GM21619 (cell line): ENCODE measurements around the gene VPS8.

Source experiments
- ATAC-seq: cut with Tn5 transposase; IDR thresholded peaks from one replicate; pipeline ENCODE4 v1.9.1; 2021; ENCODE audit not compliant: unreplicated experiment

VPS8 gene, protein sequence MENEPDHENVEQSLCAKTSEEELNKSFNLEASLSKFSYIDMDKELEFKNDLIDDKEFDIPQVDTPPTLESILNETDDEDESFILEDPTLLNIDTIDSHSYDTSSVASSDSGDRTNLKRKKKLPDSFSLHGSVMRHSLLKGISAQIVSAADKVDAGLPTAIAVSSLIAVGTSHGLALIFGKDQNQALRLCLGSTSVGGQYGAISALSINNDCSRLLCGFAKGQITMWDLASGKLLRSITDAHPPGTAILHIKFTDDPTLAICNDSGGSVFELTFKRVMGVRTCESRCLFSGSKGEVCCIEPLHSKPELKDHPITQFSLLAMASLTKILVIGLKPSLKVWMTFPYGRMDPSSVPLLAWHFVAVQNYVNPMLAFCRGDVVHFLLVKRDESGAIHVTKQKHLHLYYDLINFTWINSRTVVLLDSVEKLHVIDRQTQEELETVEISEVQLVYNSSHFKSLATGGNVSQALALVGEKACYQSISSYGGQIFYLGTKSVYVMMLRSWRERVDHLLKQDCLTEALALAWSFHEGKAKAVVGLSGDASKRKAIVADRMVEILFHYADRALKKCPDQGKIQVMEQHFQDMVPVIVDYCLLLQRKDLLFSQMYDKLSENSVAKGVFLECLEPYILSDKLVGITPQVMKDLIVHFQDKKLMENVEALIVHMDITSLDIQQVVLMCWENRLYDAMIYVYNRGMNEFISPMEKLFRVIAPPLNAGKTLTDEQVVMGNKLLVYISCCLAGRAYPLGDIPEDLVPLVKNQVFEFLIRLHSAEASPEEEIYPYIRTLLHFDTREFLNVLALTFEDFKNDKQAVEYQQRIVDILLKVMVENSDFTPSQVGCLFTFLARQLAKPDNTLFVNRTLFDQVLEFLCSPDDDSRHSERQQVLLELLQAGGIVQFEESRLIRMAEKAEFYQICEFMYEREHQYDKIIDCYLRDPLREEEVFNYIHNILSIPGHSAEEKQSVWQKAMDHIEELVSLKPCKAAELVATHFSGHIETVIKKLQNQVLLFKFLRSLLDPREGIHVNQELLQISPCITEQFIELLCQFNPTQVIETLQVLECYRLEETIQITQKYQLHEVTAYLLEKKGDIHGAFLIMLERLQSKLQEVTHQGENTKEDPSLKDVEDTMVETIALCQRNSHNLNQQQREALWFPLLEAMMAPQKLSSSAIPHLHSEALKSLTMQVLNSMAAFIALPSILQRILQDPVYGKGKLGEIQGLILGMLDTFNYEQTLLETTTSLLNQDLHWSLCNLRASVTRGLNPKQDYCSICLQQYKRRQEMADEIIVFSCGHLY (N-terminal part only)

DNA sequence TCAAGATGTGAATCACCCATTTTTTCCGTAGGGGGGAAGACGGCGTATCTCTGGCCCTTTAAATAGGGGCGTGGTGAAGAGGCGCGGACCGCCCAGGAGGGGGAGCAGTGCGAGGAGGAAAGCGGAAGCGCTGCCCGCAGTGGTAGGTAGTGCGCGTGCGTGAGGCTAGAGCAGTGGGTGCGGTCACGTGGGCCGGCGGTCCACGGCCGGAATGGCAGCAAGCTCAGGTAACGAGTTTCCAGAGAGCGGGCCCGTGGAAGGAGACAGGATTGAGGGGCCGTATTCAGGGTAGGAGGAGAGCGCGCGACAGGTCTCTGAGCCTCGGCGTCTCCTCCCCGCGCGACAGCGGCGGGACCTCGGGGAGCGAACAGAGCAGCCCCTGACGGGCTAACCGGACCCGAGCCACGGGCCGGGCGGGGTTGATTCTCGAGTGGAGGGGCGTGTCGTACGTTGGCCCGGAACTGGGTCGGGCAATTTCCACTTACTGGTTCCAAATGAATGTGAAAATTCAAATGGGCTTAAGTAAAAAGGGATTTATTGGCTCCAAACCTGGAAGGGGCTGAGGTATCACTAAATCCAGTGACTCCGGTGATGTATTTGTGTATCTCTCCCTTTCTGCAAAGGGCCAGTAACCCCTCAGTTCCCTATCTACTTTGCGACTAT lies at the start of gene VPS8:
VPS8 (plus strand) TSS at position 168 of the 663 bp plus-strand sequence. CDS start 12,467 bp downstream, outside the sequence.
- peak; percentile 92 for ATAC-seq

DNA sequence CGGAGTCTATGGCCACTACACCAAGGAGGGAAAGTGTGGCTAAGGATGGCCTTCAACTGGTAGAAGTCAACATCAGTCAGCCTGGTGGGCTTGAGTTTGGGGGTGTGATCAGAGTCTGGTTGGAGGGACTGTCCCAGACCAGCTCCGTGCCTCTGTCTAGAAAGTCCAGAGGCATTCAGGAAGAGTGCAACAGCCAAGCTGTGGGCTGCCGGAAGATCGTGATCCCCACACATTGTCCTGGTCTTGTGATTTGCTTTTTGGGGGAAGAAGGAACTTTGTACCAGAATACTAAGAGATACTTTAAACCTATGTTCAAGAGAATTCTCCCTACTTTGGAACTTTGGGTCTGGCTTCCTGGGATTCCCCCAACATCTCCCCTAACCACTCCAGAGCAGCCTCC lies 47.8 kb upstream of the VPS8 start:
- no peak for ATAC-seq

DNA sequence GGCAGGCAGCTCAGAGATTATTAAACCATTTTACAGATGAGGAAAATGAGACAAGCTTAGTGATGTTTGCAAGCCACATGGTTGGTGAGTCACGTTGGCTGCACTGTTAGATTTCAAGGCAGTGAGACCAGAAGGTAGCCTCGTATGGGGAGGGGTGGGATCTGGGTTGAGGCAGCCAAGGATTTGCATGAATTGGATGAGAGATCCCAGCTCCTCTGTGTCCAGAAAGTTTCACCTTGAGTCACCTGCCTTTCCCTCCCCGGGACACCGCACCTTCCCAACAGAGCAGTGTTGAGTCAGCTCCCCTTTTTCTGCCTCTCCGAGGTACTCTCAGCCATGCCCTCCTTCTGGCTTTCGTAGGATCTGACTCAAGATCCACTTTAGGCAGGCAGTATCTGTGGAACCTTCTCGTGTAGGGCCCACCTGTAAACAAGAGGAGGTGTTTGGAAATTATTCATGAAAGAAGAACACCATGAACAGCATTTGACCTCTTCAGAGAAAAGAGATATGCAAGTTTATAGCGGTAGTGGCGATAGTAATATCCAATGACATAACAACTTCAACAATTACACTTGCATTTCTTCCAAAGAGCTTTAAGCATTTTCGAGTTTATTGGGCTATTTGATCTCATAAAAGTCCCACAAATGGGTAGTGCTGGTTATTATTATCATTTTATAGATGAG lies 46.8 kb upstream of the VPS8 start:
- no peak for ATAC-seq

DNA sequence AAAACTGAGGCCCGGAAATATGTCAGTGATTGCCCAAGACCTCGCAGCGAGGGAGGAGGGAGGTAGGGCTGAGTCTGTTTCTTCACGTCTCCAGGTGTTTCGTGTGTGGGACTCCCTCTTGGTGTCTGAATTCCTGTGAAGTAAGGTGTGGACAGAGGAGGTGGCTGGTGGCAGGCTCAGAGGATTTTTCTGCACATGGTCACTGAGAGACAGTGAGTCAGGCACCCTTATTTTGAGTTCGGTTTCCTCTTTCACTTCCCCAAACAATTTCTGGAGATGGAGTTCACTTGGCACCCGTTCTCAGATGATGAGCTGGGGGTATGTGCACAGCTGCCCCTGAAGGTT lies 46.3 kb upstream of the VPS8 start:
- peak; percentile 66 for ATAC-seq

DNA sequence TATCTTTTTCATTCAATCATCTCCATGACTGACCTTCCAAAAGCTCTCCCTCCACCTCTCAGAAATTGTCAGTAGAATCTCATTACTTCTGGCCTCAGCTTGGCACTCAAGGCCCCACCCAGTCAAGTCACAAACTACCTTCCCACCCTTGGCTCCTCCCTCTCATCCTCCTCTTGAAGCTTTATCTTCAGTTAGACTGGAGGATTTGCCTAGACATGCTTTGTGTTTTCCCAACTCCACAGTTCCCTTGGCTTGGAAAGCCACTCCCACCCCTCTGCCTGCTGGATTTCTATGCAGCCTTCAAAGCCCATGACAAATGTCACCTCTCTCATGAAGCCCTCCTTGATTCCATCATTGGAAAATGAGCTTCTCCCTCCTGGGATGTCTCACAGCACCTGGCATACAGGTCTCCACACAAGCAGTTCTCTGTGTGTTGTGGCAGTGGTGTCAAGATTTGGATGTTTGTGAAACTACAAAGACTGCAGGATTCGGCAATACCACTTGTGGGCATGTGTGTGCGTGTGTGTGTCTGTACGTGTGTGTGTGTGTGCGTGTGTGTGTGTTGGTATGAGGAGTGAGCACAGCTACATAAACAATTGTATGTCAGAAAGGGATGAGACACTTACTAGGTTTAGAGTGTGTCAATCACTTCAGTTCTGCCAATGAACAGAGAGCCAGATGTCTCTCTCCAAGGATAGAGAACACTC lies 45.3 kb upstream of the VPS8 start:
- ATAC-seq: no peak

DNA sequence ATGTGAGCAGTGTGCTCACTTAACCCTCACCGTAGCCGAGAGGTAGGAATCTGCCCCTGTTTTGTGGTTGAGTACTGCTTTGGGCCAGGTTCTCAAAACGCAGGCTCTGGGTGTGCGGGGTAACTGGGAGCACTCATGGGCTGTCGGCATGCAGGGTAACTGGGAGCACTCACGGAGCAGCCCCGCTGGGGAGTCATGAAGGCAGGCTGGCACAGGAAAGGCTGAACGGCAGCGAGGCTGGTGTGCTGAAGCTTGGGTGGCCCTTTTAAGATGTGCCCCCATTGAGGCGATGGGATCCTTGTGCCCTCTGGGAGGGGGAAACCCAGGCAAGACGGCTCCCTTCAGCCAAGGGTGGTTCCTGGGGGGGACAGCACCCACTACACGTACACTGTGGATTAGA lies 44.6 kb upstream of the VPS8 start:
- no peak for ATAC-seq

DNA sequence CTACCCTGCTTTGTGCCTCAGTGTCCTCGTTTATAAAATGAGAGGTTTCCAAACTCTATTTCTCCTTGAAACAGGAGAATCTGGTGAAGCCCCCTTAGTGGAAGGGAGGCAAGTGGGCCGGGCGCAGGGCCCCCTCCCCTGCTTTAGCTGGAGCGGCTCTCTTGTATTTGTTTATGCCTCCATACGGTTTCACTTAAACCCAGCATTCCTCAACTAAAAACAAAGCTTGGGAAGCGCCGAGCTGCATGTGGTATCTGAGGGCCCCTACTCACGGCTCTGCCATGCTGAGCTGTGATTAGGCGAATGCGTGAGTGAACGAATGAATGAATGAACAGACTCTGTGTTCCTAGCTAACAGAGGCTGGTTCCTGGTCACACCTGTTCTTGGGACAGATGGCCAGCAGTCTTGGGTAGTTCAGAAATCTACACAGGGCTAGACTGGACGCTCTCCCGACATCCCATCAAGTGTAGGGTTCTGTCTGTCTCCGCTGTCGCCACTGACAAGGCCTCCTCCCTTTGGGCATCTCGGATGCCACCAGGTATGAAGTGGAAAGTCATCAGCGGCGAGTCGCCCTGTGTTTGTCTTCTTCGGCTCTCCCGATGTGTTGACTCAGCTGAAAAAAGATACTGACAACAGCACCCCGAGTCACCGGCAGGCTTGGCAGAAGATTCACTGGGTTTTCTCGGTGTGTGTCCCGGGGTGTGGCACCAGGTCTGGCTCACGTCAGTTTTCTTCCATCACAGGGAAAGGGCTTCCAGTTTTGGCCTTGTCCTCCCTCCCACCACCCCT lies 42.4 kb upstream of the VPS8 start:
- ATAC-seq: no peak

DNA sequence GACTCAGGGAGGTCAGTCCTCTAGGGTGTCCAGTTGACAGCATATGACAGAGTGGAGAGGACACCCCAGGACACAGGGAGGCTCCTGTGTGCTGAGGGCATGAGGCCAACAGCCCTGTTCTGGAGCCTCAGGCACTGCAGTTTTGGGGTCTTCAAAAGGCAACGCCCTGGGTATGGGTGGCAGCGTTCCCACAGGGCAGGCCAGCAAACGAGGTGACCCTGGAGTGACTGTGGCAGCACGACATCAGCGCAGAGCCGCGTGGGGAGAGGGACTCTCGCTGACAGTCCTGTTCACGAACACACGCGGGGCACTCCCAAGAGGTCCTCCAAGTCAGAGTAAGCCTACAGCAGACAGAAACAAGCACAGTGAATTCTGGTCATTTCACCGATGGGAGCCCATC lies 41.4 kb upstream of the VPS8 start:
- no peak for ATAC-seq

DNA sequence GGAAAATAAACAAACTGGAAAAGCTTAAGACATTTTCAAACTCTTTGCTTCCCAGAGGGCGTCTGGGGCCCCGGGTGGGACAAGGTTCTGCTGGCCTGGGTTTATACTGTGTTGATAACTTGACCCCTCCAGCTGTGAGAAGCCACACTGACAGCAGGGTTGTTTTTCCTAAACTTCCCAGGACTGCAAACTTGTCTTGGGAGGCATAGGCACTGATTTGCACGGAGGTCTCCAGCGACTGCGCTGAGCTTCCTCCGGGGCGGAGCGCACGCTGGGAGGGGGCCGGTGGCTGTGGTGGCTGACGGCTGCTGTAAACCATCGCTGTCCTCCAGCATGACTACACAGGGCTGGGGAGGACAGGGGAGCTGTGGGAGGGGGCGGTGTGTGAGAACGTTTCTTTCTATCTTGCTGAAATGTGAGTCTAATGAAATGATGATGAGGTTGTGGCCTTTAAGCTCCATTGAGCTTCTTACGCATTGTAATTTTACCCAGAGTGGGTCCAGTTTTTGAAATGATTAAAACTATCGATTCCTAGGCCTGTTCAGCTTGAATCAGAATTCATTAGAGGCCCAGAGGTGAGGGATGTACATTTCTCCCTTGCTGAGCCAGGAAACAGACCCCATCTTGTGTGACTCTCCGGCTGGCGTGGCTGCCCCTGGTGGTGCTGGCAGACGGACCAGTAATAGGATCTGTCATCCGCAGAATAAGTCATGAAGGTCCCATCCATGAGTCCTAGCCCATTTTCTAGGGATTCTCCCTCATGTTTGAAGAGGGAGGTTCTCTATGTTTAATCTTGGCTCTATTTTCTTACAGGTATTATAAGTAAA lies 40.5 kb upstream of the VPS8 start:
- ATAC-seq: no peak

DNA sequence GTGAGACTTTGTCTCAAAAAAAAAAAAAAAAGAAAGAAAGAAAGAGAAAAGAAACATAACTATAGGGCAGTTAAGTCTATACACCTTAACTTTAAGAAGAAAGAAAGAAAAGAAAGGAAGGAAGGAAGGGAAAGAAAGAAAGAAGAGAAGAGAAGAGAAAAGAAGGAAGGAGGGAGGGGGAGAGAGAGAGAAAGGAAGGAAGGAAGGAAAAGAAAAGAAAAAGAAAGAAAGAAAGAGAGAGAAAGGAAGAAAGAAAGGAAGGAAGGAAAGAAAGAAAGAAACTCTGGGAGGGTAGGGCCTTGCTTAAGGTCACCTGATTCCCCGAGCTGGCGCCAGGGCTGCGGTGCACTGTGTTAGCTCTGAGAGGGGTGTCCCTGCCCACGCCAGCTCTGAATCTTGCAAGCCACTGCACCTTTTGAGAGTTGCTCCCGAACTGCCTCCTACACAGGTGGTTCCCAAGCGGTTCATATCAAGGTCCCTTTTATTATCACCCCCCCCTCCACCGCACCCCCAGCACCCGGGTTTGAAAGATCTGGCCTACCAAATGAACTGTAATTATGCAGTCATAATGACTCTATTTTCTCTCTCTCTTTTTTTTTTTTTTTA lies 39.2 kb upstream of the VPS8 start:
- no peak for ATAC-seq

DNA sequence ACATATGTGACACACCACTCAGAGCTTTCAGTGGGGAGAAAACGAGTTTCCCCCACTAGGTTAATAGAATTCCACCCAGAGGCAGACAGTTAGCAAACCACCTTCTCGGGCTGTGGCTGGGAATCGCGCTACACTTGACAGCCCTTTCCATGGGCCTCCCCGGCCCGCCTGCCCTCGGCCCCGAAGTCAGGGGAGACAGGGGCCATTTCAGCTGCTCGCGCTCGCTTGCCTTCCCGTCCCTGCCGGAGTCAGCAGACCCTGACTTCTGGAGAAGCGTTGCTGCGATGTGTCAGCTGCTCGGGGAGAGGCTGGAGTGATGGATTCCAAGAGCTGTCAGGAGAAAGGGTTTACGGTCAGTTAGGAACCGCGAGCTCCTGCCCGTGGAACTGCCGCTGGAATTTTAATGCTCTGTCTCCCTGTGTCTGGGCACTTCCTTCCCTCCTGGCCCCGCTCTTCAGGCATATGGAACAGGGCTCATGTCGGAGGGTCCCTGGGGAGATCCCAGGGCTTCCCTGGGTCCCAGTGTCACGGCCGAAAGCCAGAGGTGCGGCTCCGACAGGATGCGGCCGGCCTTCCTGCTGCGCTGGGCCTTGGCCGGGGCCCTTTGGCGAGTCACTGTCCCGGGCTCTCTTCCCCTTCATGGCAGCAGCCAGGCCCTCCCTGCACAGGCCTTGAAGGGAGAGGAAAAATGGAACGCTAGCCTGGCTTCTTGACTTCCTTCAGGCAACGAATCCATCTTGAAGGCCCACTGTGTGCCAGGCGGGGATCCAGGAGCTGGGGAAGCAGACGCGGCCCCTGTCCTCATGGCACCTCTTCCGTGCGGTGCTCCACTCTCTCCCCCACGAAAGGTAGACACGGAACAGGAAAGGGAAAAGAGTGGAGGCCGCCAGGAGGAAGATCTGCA lies 38.4 kb upstream of the VPS8 start:
- ATAC-seq: no peak

DNA sequence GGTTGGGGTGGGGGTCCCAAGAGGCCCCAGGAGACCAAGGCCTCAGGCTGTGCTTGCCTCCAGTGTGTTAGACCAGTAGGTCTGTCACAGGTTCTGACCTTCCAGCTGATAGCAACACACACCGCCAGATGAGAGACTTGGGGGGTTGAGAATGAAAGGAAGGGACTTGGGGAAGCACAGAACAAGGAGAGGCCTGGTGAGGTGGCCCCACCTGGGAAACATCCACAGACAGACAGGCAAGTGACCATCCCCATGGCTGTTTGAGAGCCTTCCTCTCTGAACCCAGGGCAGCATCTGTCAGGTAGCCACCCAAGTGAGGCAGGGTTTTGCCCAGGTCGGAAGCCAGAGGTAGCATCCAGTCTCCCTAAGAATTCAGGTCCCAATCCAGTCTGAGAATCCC lies 35.0 kb upstream of the VPS8 start:
- no peak for ATAC-seq

DNA sequence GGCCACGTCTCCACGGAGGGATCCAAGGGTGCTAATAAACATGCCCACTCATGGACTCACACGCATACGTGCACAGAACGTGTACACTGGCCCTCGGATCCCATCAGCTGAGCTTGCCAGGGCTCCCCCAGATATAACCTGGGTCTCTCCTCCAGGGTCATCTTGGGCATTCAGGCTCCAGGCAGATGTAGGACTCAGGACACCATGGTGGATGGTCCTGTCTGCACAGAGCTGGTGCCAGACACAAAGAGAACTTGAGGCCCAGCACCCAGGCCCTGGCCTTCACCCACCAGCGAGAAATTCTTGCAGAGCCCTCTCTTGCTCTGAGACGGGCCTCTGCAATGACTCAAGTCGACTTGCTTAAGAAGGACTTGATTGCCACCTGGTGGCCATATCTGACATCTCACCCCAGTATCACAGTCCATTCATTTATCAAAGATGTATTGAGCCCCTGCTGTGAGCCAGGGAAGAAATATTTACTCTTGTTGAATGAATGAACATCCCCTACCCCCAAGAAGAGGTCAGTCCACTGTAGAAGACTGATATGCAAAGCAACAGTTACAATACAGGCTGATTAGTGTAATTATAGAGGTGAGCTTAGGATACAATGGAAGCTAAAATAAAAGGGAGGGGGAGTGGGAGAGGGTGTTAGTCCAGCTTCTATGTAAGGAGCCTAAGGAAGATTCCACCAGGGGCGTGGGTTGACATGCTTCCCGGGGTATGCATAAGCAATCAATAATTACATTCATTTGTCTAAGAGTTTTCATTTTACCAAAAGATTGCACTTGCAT lies 34.2 kb upstream of the VPS8 start:
- ATAC-seq: no peak

DNA sequence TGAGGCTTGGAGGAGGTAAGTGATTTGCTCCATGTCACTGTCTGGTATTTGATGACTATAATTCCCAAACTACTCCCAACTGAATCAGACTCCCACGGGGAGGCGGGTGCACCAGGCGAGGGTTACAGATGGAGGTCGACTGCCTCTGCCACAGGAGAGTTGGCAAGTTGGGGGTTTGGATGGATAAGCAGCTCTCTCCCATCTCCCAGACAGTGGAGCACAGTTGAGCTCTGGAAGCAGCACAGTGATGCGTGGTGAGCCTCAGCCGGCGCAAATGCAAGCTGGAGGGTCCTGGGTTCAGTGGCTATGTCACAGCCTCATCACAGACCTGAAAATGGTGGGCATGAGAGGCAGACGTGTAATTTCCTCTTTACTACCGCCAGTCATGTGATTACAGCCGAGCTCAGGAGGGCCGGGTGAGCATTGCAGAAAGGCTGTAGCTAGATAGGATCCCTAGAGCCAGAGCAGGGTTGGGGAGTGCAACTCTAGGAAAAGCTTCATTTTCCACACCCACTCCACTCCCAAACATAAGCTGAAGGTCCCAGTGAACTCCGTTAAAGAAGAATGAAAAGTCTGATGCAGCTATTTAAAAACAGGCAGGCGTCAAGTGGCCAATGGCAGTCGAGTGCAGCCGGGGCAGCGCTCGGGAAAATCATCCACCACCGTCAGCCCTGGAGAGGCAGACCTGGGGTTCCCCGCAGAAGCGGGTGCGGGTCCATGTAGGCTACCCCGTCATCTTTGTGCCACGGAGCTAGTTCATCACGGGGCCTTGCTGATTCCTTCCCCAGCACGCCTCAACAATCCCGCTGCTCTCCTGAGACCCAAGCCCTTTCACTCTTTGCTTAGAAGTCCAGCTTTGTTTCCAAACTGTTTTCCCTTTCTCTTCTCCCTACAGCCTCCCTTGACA lies 33.3 kb upstream of the VPS8 start:
- ATAC-seq: no peak
